ENCODE measurements around the gene KLHL28.

Gene KLHL28

DNA sequence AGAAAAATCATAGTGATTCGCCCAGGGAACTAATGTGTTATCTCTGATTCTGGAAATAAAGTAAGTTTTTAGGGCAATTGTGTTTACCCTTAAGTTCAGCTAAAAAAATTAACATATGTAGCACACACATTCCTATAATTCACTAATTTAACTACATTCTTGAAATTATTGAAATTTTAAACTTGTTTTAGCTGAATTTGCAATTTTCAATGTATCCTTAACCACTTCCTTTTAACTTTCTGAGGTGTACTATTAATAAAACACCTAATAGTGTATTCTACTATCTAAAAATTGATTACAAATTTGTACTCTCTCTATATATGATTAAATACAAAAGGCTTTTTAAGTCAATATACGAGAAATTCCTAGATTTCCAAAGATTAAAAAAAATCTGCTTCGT, 2.2 kb downstream of the KLHL28 start:
- DNase-seq, result no peak

DNA sequence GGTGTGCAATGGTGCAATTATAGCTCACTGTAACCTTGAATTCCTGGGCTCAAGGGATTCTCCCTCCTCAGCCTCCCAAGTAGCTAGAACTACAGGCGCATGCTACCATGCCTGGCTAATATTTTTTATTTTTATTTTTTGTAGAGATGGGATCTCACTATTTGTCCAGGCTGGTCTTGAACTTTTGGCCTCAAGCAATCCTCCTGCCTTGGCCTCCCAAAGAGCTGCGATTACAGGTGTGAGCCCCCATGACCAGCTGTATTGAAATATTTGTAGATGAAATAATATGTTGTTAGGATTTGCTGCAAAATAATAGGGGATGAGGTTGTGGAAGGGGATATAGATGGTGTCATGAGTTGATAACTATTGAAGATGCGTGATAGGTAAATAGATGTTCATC, 4.9 kb downstream of the KLHL28 start:
- DNase-seq, result no peak

DNA sequence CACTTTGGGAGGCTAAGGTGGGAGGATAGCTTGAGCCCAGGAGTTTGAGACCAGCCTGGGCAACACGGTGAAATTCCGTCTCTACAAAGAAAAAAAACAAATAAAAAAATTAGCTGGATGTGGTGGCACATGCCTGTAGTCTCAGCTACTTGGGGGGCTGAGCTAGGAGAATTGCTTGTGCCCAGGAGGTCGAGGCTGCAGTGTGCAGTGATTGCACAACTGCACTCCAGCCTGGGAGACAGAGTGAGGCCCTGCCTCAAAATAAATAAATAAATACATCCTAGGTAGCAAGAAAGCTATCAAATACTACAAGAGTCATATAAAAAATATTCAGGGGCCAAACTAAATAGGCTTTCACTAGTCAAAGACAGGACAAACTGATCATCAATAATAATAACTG, 6.2 kb downstream of the KLHL28 start:
- DNase-seq, result no peak

DNA sequence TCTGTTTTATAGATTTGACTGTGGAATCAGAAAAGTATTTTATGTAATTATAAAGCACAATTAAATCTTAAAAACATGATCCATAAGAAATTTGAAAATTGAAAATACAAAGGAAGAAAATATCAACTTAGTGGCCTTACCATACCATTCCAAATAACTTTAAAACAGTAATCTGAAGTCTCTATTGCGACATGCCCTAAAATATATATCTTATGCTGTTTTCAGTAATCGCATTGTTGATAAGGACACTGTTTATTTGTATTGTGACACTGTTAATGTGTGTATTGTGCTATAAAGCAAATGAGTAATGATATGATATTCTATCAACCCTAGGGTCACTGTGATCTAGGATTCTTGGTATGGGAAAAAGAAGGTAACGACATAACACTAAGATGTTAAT, 7.0 kb downstream of the KLHL28 start:
- no peak for DNase-seq

DNA sequence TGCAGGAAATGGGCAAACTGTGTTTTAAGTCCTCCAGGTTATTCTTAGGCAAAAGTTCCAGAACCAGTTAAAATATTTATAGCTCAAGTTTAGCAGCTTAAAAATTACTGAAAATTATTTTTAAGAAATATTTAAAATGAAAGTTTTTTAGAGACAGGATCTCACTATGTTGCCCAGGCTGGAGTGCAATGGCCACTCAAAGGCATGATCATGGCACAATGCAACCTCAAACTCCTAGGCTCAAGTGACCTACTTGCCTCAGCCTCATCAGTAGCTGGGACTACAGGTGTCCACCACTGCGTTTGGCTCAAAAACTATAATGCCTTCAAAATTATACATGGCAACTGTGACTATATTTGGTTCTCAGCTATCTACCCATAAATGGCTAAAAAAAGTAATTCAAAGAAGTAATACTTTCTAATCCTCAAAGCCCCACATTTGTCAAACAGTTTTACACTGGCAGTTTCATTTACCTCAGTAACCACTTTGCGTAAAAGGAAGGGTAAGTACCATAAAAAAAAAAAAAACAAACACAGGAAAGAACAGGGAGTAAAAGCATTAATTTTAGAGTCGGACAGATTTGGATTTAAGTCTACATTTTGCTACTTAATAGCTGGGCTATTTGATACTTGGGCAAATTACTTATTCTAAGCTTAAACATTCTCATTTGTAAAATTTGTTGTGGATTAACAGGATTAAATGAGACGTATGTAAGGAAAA, 9.2 kb downstream of the KLHL28 start:
- no peak for DNase-seq

DNA sequence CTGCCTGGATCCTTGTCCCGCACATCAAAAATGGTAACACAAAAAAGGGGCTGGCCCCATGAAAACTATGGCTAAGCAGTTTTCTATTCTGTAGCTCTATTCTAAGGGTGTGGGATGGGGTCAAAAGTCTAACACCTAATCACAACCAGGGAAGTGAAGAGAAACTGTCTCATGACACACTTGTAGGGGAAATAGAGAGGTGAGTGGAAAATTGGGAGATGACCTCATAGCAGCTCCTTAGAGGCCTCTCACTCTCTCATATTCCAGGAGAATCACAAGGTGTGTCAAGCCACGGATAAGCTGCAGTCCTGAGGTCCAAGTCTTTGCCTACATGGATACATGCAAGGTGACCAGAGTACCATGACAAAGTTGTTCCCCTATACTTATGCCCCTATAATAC, 10.7 kb downstream of the KLHL28 start:
- DNase-seq, result no peak

DNA sequence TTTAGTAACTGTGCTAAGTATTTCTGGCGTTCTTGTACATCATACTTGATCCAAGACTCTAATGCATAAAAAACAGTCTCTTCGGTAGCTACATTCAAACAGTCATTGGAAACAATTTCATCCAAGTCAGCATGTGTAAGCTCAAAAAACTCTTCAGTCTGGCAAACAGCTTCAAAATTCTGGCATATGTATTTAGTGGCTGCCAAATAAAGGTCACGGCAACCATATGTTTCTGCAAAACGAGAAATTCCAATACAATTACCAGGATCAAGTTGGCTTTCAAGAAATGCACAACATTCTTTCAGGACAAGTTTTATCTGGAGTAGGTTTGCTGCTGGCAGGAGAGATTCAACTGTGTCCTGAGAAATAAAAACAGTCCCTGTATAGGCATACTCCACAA, 16.5 kb downstream of the KLHL28 start:
- DNase-seq, result no peak

DNA sequence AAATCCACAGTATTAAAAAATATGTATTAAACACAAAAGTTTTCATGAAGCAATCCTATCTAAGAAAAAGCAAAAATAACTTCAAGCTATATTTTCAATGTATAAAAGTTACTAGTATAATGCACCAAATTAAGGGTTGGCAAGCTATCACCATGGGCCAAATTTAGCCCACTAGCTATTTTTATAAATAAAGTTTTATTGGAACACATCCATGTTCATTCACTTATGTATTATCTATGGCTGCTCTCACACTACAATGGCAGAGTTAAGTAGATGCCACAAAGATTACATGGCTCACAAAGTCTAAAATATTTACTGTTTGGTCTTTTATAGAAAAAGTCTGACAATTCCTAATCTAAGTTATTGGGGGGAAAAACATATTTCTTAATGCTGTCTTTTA, 17.6 kb downstream of the KLHL28 start:
- no peak for DNase-seq

DNA sequence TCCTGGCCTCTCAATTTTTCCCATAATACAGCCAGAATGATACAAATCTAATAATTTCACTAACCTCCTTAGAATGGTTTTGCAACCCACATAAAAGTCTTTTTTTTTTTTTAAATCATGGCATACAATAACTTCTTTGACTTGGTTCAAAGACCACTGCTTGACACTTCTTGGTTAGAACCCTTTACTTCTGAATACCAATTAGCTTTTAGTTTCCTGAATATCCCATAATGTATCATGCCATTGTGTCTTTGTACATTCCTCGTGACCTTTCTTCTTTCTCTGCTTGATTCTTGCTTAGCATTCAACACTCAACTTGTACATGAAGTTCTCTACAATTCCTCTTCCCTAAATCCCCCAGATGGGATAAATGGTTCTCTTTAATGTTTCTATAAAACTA, 19.3 kb downstream of the KLHL28 start:
- no peak for DNase-seq

DNA sequence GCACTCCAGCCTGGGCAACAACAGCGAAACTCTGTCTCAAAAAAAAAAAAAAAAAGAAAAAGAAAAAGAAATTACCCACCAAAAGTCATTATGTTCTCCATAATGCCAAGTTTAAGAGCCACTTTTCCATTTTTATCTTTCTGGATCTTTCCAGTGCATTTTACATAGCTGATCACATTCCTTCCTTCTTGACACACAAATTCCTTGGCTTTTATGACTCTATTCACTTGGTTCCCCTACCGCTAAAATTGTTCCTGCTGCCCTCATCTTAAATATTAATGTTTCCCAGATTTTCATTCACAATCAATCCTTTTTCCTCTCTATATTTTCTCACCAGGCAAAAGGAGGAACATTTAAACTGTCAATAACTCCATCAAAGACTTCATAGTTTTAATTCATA, 20.2 kb downstream of the KLHL28 start:
- DNase-seq, result no peak

DNA sequence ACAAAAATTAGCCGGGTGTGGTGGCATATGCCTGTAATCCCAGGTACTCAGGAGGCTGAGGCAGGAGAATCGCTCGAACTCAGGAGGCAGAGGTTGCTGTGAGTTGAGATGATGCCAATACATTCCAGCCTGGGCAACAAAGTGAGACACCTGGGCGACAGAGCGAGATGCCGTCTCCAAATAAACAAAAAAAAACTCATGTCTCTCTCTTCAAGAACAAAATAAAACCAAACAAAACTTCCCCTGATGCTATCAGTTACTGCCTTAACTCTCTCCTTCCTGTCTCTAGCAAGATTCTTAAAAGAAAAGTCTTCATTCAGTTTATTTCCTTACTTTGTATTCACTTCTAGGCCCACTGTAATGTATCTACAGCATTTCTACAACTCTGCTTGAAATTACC, 20.8 kb downstream of the KLHL28 start:
- DNase-seq, result no peak

DNA sequence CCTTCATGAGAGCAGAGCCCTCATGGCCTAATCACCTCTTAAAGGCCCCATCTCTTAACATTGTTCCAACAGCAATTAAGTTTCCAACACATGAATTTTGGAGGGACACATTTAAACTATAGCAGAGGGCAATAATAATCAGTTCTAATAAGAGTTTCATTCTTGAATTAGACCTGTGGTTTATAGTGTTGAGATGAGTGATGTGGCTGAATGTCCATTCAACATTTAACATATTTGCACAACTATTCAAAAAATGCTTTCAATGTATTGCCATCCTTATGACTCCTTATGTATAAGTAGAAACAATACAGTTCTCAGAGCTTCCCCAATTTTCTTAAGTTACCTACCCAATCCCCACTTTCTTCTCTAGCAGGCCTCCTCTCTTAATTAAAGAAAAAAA, 21.5 kb downstream of the KLHL28 start:
- no peak for DNase-seq

DNA sequence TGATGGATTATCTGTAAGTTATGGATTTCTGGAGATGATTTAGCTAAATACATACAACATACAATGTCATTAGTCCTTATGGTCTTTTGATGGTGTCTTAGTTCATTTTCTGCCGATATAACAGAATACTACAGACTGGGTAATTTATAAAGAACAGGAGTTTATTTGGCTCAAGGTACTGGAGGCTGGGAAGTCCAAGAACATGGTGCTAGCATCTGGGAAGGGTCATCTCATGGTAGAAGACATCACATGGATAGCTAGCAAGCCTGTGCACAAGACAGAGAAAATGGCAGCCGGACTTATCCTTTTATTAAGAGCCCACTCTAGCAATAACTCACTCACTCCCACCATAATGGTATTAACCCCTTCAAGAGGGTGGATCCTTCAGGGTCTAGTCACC, 24.2 kb downstream of the KLHL28 start:
- DNase-seq, result no peak

DNA sequence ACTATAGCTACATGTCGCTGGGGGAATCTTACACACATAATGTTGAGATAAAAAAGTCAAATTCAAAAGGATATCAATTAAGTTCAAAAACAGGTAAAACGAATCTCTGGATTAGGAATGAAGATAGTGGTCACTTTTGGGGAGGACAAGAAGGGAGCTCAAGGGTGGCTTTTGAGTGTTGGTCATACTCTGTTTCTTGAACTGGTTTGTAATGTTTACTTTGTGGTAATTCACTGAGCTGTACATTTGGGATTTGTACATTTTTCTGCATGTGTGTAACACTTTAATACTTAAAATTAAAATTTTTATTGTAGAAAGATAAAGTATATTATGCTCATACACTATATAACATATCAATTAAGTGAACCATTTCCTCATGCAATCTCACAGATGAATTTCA, 26.6 kb downstream of the KLHL28 start:
- DNase-seq, result no peak

DNA sequence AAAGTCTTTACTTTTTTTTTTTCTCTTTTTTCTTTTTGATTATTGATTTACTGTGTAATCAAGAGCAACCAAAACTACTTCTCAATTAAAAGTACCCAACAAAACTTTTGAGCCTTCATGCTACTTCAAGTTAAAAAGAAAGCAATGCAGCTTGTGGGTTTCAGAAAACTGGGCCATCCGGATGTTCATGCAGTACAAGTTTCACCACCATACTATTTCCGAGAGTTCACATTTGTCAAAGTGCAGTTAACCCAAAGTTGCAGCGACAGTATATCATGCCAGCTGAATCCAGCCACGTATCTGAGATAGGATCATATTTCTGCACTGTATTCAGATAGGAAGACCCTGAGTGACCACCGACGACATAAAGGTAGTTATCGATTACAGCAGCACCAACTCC, 33.0 kb downstream of the KLHL28 start:
- DNase-seq, result no peak

DNA sequence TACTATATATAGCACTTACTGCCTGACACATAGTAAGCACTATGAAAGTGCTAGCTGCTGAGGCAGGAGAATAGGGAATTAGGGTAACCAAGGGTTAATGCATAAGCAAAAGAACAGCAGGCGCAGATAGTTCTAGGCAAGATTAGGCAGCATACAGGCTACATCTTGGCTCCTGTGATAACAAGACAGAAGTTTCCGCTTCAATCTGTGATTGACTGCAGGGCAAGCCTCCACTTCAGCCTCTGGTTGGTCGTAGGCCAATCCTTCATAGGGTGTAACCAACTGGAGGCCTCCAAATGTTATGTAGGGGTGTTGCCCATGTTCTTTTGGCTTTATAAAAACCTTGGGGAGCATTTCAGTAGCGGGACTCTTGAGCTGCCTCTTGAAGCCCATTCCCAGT, 46.9 kb downstream of the KLHL28 start:
- no peak for DNase-seq

DNA sequence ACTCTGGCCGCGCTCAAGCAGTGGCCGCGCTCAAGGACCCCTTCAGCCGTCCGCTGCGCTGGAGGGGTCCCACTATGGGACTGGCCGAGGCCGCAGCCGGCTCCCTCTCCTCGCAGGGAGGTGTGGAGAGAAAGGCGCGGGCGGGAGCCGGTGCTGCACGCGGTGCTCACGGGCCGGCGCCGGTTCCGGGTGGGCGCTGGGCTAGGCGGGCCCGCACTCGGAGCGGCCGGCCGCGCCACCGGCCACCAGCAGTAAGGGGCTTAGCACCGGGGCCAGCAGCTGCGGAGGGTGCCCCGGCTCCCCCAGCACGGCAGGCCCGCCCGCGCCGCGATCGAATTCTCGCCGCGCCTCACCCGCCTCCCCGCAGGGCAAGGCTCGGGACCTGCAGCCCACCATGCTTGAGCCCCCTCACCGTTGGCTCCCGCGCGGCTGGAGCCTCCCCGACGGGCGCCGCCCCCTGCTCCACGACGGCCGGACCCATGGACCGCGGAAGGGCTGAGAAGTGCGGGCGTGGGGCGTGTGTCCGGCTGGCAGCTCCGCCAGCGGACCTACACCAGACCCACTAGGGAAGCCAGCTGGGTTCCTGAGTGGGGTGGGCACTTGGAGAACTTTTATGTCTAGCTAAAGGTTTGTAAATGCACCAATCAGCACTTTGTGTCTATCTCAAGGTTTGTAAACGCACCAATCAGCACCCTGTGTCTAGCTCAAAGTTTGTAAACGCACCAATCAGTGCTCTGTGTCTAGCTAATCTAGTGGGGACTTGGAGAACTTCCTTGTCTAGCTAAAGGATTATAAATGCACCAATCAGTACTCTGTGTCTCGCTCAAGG, 49.5 kb downstream of the KLHL28 start:
- DNase-seq, result no peak

DNA sequence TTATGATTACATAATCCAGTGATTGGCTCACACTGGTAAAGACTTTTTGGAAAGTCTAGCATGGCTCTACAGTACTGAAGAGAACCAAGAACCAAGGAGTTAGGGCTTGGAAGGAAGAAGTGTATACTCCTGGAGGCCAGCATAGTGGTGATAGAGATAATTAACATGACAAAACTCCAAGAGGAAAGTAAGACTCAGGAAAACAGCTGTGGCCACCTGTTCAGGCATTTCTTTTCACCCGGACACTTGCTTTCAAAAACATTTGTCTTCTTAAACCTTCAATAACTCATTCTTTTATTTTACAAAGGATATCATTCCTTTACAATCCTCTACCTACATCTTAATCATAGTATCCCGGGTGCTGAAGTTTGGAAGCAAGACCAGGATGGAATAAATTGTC, 50.9 kb downstream of the KLHL28 start:
- no peak for DNase-seq

DNA sequence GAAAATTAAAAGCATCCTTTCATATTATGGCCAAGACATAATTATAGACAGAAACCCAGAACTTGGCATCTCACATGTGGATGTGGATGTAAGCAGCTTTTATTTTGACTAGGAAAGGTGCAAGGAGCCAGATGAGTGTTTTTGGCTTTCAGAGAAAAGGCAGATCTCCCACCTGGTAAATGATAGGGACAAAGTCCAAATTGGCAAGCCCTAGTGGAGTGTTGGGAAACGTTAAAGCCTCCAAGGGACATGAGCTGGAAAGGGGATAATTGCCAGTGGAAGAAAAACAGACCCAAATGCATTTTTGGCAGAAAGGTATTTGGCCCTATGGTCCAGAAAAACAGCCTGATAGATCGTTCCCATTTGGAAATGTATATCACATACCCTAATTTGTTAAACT, 60.1 kb downstream of the KLHL28 start:
- DNase-seq, result no peak

DNA sequence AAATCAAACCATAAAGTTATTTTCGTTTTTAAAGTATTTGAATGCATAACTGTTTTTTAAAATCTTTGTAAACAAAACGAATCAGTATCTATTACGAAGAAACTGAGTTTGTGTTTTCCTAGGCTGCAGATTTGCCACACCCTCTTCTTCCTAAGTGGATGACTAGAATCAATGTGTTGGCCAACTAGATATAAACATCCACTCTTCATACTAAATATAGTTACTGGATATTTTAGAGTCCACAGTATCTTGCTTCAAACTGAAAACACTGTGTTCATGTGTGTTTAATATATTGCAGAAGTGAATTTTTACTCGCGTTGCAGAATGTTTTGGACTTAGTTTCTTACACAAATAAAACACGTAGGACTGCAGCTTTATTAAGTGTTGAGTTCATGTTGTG, 63.2 kb downstream of the KLHL28 start:
- no peak for DNase-seq

DNA sequence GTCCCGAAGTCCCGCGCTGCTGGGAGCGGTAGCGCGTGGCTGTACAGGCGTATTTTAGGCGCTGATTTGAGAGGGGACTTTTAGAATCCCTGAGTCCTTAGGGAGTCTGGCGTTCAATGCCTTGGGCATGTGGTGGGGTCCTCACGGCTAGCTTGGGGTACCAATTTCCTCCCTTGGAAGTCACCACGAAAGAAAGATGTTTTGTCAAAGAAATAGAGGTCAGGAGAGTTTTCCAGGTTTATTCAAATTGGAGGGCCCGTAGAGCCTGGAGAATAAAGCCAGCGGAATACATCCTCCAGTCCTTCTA, 63.9 kb downstream of the KLHL28 start:
- no peak for DNase-seq

DNA sequence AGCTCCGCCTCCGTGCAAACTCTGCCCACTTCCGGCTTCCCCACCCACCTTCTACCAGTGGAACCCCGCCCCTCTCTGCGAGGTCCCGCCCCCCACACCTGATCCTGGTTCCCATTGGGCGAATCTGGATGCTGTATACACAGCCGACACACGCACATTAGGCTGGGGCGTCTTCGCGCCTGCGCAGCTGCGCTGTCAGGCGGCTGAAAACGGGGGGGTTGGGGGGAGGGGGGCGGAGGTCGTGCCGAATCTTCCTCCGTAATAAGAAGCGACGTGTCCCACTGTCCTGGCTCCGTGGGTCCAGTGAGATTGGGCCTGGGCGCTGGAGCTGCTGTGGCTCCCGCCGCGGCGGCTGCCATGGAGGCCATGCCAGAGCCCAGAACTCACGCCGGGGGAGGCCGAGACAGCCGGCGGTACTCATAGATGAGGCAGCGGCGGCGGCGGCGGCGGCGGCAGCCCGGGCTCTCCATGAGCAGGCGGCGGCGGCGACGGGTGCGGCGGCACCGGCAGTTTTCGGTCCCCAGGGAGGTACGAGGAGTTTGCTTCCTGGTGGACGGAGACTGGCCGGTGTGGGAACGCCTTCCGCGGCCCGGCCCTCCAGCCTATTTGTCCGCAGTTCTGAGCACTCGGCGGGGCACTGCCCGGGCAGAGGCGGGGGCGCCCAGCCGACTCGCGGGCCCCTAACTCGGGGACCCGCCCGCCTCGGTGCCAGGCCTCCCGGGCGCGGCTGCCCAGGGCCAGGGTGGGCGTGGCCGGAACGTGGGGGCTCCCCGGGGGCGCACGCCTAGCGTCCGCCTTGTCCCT, 64.5 kb downstream of the KLHL28 start:
- peak; percentile 97 to 98 for DNase-seq

DNA sequence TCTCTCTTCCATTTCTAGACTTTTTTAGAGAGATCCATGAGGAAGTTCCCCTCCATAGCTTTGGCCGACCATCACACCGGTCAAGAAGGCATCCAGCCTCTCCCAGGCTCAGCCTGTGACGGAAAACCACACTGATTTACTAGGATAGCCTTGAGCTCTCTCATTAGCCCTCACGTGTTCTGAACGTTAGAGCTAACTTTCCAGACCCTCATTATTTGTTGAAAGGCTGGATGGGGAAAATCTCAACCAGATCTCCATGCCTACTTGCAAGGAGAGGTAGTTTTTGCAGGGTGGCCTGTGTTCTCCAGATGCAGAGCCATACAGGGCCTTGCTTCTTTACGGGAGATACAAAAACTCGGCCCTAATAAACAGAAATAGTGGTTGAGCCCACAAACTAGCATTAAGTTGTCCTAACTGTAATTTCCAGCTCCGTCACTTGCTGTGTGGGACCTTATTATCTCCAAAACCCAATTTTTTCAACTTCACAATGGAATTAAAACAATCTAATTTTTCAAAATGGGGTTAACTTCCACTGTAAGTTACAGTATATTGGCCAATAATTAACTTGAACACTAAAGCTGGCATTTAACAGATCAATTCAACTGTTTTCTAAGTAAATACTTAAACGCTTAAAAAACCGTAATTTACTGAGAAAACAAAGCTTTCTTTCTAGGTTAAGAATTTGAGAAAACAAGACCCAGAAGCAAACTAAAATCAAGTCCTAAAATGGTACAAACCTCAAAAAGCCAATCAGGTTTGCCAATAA, 65.3 kb downstream of the KLHL28 start:
- no peak for DNase-seq
